IMR-90 (cell line): ENCODE data around the gene CDKAL1. TPM values are rescaled to one million over a fixed set of nuclear protein-coding genes. Genes with fewer than 3 reads are reported as not detected.

Source experiments
- ATAC-seq: fragments of 200-7000 bp; cut with Tn5 transposase; 2 replicates; pipeline ENCODE4 v1.9.1; 2020; ENCODE audit warnings: low read depth, mild to moderate bottlenecking, moderate library complexity
- BruUV-seq: library from RNA; stranded (reverse); fragments of 400-500 nt; replicated peaks from 2 replicates; lab custom pipeline; 2021; lab: Mats Ljungman, UMichigan
- CTCF ChIA-PET: fragments of 300-600 bp; formaldehyde crosslinking; extraction: SDS; loops from one replicate; lab custom pipeline; 2021; ENCODE audit warnings: antibody characterized with exemption; lab: Yijun Ruan, JAX
- POLR2A ChIA-PET: fragments of 300-600 bp; sonication (Branson Sonifier 250); formaldehyde crosslinking; loops from one replicate; lab custom pipeline; 2022; ENCODE audit warnings: antibody characterized with exemption; ENCODE audit not compliant: unreplicated experiment; lab: Charles Lee
- DNase-seq: peaks from one replicate; pipeline ENCODE4 v3.0.0; 2013
- H2AFZ ChIP-seq: replicated peaks from 2 replicates; pipeline ENCODE3; 2013; ENCODE audit warnings: low read length, mild to moderate bottlenecking; ENCODE audit not compliant: poor library complexity
- H2AK5ac ChIP-seq: 2 replicates; pipeline ENCODE4 v1.6.1; 2013; ENCODE audit warnings: low read depth, low read length, inconsistent platforms
- H2AK9ac ChIP-seq: replicated peaks from 2 replicates; pipeline ENCODE3; 2013; ENCODE audit warnings: mild to moderate bottlenecking, low read depth, low read length, moderate library complexity; ENCODE audit not compliant: poor library complexity
- H2BK120ac ChIP-seq: 2 replicates; pipeline ENCODE4 v1.6.1; 2013; ENCODE audit warnings: low read depth, low read length, inconsistent platforms
- H2BK15ac ChIP-seq: 3 replicates; pipeline ENCODE4 v1.6.1; 2013; ENCODE audit warnings: low read depth, low read length, inconsistent platforms
- H2BK20ac ChIP-seq: 2 replicates; pipeline ENCODE4 v1.6.1; 2013; ENCODE audit warnings: low read depth, mild to moderate bottlenecking, inconsistent platforms, low read length, moderate library complexity
- H2BK5ac ChIP-seq: 2 replicates; pipeline ENCODE4 v1.6.1; 2013; ENCODE audit warnings: mild to moderate bottlenecking, low read depth, low read length, inconsistent platforms; ENCODE audit not compliant: poor library complexity, severe bottlenecking
- H3K14ac ChIP-seq: replicated peaks from 2 replicates; pipeline ENCODE4 v1.6.1; 2013; ENCODE audit warnings: low read depth, low read length, inconsistent platforms
- H3K18ac ChIP-seq: 2 replicates; pipeline ENCODE4 v1.6.1; 2013; ENCODE audit warnings: low read depth, low read length, control low read depth
- H3K23ac ChIP-seq: 2 replicates; pipeline ENCODE4 v1.6.1; 2013; ENCODE audit warnings: low read depth, low read length, inconsistent platforms
- H3K27ac ChIP-seq: 2 replicates; pipeline ENCODE4 v1.5.1; 2013; ENCODE audit warnings: mild to moderate bottlenecking, control low read depth, low read length; ENCODE audit not compliant: insufficient read depth
- H3K27me3 ChIP-seq: 2 replicates; pipeline ENCODE4 v1.6.1; 2013; ENCODE audit warnings: low read length; ENCODE audit not compliant: control insufficient read depth, insufficient read depth
- H3K36me3 ChIP-seq: 2 replicates; pipeline ENCODE4 v1.6.1; 2013; ENCODE audit warnings: low read length, mixed read lengths; ENCODE audit not compliant: control insufficient read depth, insufficient read depth
- H3K4ac ChIP-seq: 2 replicates; pipeline ENCODE4 v1.6.1; 2013; ENCODE audit warnings: low read depth, low read length, inconsistent platforms
- H3K4me1 ChIP-seq: 2 replicates; pipeline ENCODE4 v1.6.1; 2013; ENCODE audit warnings: low read length, mixed read lengths; ENCODE audit not compliant: control insufficient read depth, insufficient read depth
- H3K4me2 ChIP-seq: 2 replicates; pipeline ENCODE4 v1.6.1; 2013; ENCODE audit warnings: low read depth, mild to moderate bottlenecking, control low read depth, low read length, moderate library complexity
- H3K4me3 ChIP-seq: 2 replicates; pipeline ENCODE4 v1.5.1; 2013; ENCODE audit warnings: low read depth, mild to moderate bottlenecking, control low read depth, low read length, moderate library complexity; ENCODE audit not compliant: insufficient read depth
- H3K56ac ChIP-seq: 2 replicates; pipeline ENCODE4 v1.6.1; 2013; ENCODE audit warnings: low read length, inconsistent platforms; ENCODE audit not compliant: insufficient read depth; ENCODE audit errors: extremely low read depth
- H3K79me1 ChIP-seq, 2 experiments: 2 replicates each; pipeline ENCODE4 v1.6.1; 2013; ENCODE audit warnings: low read length in 2 of 2, inconsistent platforms in 1 of 2, low read depth in 1 of 2
- H3K9ac ChIP-seq: 2 replicates; pipeline ENCODE4 v1.6.1; 2013; ENCODE audit warnings: low read depth, low read length, control low read depth
- H3K9me1 ChIP-seq: 2 replicates; pipeline ENCODE4 v1.6.1; 2013; ENCODE audit warnings: low read length, inconsistent platforms; ENCODE audit not compliant: insufficient read depth
- H3K9me3 ChIP-seq: 2 replicates; pipeline ENCODE4 v1.6.1; 2013; ENCODE audit warnings: low read length; ENCODE audit not compliant: control insufficient read depth, insufficient read depth
- H4K20me1 ChIP-seq: 2 replicates; pipeline ENCODE4 v1.6.1; 2013; ENCODE audit warnings: low read length, inconsistent platforms; ENCODE audit not compliant: insufficient read depth
- H4K5ac ChIP-seq: 2 replicates; pipeline ENCODE4 v1.6.1; 2013; ENCODE audit warnings: mild to moderate bottlenecking, low read depth, low read length, control low read depth
- H4K8ac ChIP-seq, 2 experiments: 2 replicates each; pipeline ENCODE4 v1.6.1; 2013; ENCODE audit warnings: low read depth in 2 of 2, low read length in 2 of 2, control low read depth in 1 of 2, inconsistent platforms in 1 of 2
- H4K91ac ChIP-seq: 2 replicates; pipeline ENCODE4 v1.6.1; 2013; ENCODE audit warnings: low read depth, low read length, inconsistent platforms; ENCODE audit not compliant: insufficient read depth
- CEBPB ChIP-seq: IDR thresholded peaks from 2 replicates; pipeline ENCODE4 v1.6.1; 2012; ENCODE audit warnings: low read depth, low read length, improper control_type of control experiment
- MAFK ChIP-seq: IDR thresholded peaks from 2 replicates; pipeline ENCODE4 v1.6.1; 2012; ENCODE audit warnings: low read depth, low read length, improper control_type of control experiment
- POLR2A ChIP-seq: IDR thresholded peaks from 2 replicates; pipeline ENCODE4 v1.6.1; 2012; ENCODE audit warnings: mild to moderate bottlenecking, low read depth, low read length
- RCOR1 ChIP-seq: IDR thresholded peaks from 2 replicates; pipeline ENCODE4 v1.6.1; 2012; ENCODE audit warnings: mild to moderate bottlenecking, low read length, improper control_type of control experiment; ENCODE audit not compliant: insufficient replicate concordance
- RFX5 ChIP-seq: IDR thresholded peaks from 2 replicates; pipeline ENCODE4 v1.8.0; 2012; ENCODE audit warnings: low read depth, mild to moderate bottlenecking, low read length, moderate library complexity
- SMC3 ChIP-seq: fragments of 150-350 bp; IDR thresholded peaks from 2 replicates; pipeline ENCODE4 v1.6.1; 2016; ENCODE audit warnings: low read depth, mild to moderate bottlenecking, antibody characterized with exemption, low read length, moderate library complexity
- WGBS, 2 experiments: methylation state at CpG; one replicate each; pipeline versions ENCODE4 v1.1.5 to v1.1.7; 2013; ENCODE audit warnings: missing lambda C conversion rate in 2 of 2; ENCODE audit not compliant: insufficient read length in 1 of 2; ENCODE audit errors: extremely low coverage in 2 of 2; 5-methylcytosine and 5-hydroxymethylcytosine counted together
- dilution Hi-C: fragments of 300-500 bp; cut with HindIII; formaldehyde crosslinking; loops from one replicate; pipeline ENCODE4 v1.14.3; 2018; ENCODE audit warnings: low sequenced_read_pairs; ENCODE audit not compliant: unreplicated experiment
- in situ Hi-C: fragments of 300-500 bp; cut with MboI; formaldehyde crosslinking; loops from 3 replicates; pipeline ENCODE4 v1.14.3; 2019; ENCODE audit warnings: low sequenced_read_pairs, inconsistent platforms, mixed read lengths
- intact Hi-C: fragments of 100-400 bp; cut with micrococcal nuclease; formaldehyde crosslinking; loops from 2 replicates; pipeline ENCODE4 v1.10.0; 2022
- polyA plus RNA-seq, 3 experiments: library from polyadenylated mRNA; depleted of rRNA; stranded (reverse); fragments of >200 nt; gene quantifications; 2 replicates each; pipeline ENCODE4 v1.2.3, GENCODE V29; 2012; ENCODE audit warnings: low replicate concordance in 1 of 3
- total RNA-seq: library from RNA; depleted of rRNA; stranded (reverse); fragments of >200 nt; gene quantifications from 2 replicates; pipeline ENCODE4 v1.2.3, GENCODE V29; 2012

Gene CDKAL1
- total and polyA plus RNA-seq, 2 of the 4 experiments (the other 2 are of a cell fraction): 3.7 to 13.1 TPM

GRCh38 chr6:20633566-20634340 lies 99.5 kb downstream of the CDKAL1 start:
- H3K4me1 ChIP-seq: no peaks in the 10 kb centered on the region
- no peak overlapping the region for H3K56ac ChIP-seq
- no peak overlapping the region for H3K18ac ChIP-seq
- no peaks in the 10 kb centered on the region for H3K9me3 ChIP-seq
- H2AK9ac ChIP-seq: no peak overlapping the region
- no peak overlapping the region for H3K23ac ChIP-seq
- ATAC-seq (no peak), DNase-seq (no peak)
- H3K27ac ChIP-seq: no peak overlapping the region
- ChIA-PET POLR2A (no interaction called here), CTCF (no interaction called here)
- no peak for TF ChIP-seq MAFK
- no peak for TF ChIP-seq RFX5
- TF ChIP-seq RCOR1: no peak
- no peak for TF ChIP-seq SMC3
- TF ChIP-seq CEBPB: no peak
- TF ChIP-seq POLR2A: no peak
- peaks cover 11 to 14% of the 10 kb centered on the region in 2 experiments; a peak in 3 of 4 replicates for H3K79me1 ChIP-seq
- in situ Hi-C loops: no loop called here
- no peaks in the 10 kb centered on the region for H3K9me1 ChIP-seq
- WGBS, 2 experiments: no CpG with 5 or more reads among the region's 2 CpGs
- H4K5ac ChIP-seq: no peak overlapping the region
- no peak overlapping the region for H3K4ac ChIP-seq
- no peaks in the 10 kb centered on the region for H4K20me1 ChIP-seq
- H4K91ac ChIP-seq: no peak overlapping the region
- no peaks in the 10 kb centered on the region for H3K36me3 ChIP-seq
- intact Hi-C loops: no loop called here
- H2BK15ac ChIP-seq: no peak overlapping the region
- H3K4me3 ChIP-seq: no peak overlapping the region
- H3K4me2 ChIP-seq: no peak overlapping the region
- H3K9ac ChIP-seq: no peak overlapping the region
- H2BK20ac ChIP-seq: no peak overlapping the region
- H4K8ac ChIP-seq: no peak overlapping the region
- H2AFZ ChIP-seq: no peak overlapping the region
- no peaks in the 10 kb centered on the region for H3K27me3 ChIP-seq
- dilution Hi-C loops: no loop called here
- BruUV-seq: no TSS peak
- no peak overlapping the region for H3K14ac ChIP-seq
- no peak overlapping the region for H2AK5ac ChIP-seq
- no peak overlapping the region for H2BK5ac ChIP-seq
- no peak overlapping the region for H2BK120ac ChIP-seq
